HCT116 (cell line): ENCODE results near the gene PIGM. TPM values are rescaled to one million over a fixed set of nuclear protein-coding genes. Genes with fewer than 3 reads are reported as not detected.

Experiments
- ATAC-seq: fragments of 200-7000 bp; cut with Tn5 transposase; 2 replicates; pipeline ENCODE4 v1.9.1; 2020; ENCODE audit warnings: mild to moderate bottlenecking, moderate library complexity
- BruUV-seq: library from RNA; stranded (reverse); fragments of 400-500 nt; replicated peaks from 2 replicates; lab custom pipeline; 2021; lab: Mats Ljungman, UMichigan
- CTCF ChIA-PET: fragments of 300-600 bp; sonication (Branson Sonifier 250); formaldehyde crosslinking; loops from one replicate; lab custom pipeline; 2021; ENCODE audit warnings: antibody characterized with exemption; lab: Charles Lee
- POLR2A ChIA-PET: fragments of 300-600, 350-600 bp; sonication (Branson Sonifier 250); formaldehyde crosslinking; loops from one replicate; lab custom pipeline; 2021; ENCODE audit warnings: antibody characterized with exemption; lab: Charles Lee
- RAD21 ChIA-PET, 2 experiments: fragments of 300-600 bp; sonication (Branson Sonifier 250); formaldehyde crosslinking; loops; one replicate each; lab custom pipeline; 2023; ENCODE audit warnings: low total read pairs in 2 of 2; ENCODE audit not compliant: uncharacterized antibody in 2 of 2, unreplicated experiment in 2 of 2, low non-redundant PET in 1 of 2; lab: Charles Lee
- DNase-seq: peaks from one replicate; pipeline ENCODE4 v3.0.0-alpha.2; 2010; ENCODE audit warnings: low read depth, low spot score
- H2AFZ ChIP-seq: fragments of 200-600 bp; shearing (Covaris generic), sonication (generic); 2 replicates; pipeline ENCODE4 v1.6.1; 2017; ENCODE audit warnings: low read depth, mixed run types, mixed read lengths, antibody characterized with exemption, low read length; ENCODE audit not compliant: poor library complexity, severe bottlenecking
- H3K27ac ChIP-seq: 2 replicates; pipeline ENCODE4 v1.5.1; 2012; ENCODE audit warnings: low read depth, low read length
- H3K27me3 ChIP-seq: fragments of 200-600 bp; sonication (generic); 2 replicates; pipeline ENCODE4 v1.6.1; 2016; ENCODE audit warnings: mixed run types, low read length, mixed read lengths; ENCODE audit not compliant: insufficient read depth
- H3K36me3 ChIP-seq, 2 experiments: fragments of 200-500 bp in 1 of 2; fragments of 200-600 bp in 1 of 2; sonication (Bioruptor generic) in 1 of 2; sonication (generic) in 1 of 2; 2 replicates each; pipeline versions ENCODE4 v1.5.1 to v1.6.1; 2014 to 2016; ENCODE audit warnings: low read length in 2 of 2, inconsistent platforms in 1 of 2, mixed read lengths in 1 of 2, mixed run types in 1 of 2; ENCODE audit not compliant: insufficient read depth in 2 of 2, control insufficient read depth in 1 of 2
- H3K4me1 ChIP-seq, 2 experiments: fragments of 200-600 bp in 1 of 2; sonication (generic) in 1 of 2; 2 replicates each; pipeline versions ENCODE4 v1.5.1 to v1.6.1; 2012 to 2017; ENCODE audit warnings: low read length in 2 of 2, inconsistent platforms in 1 of 2, mild to moderate bottlenecking in 1 of 2, mixed read lengths in 1 of 2, mixed run types in 1 of 2, moderate library complexity in 1 of 2; ENCODE audit not compliant: insufficient read depth in 2 of 2, control insufficient read depth in 1 of 2
- H3K4me2 ChIP-seq: fragments of 200-600 bp; sonication (generic); 2 replicates; pipeline ENCODE4 v1.6.1; 2017; ENCODE audit warnings: mixed run types, low read length, mixed read lengths
- H3K4me3 ChIP-seq, 2 experiments: fragments of 200-600 bp in 1 of 2; sonication (generic) in 1 of 2; replicated peaks in 1 of 2; 2 replicates each; pipeline ENCODE4 v1.5.1; 2011 to 2016; ENCODE audit warnings: low read length in 2 of 2, control low read depth in 1 of 2, low read depth in 1 of 2, mild to moderate bottlenecking in 1 of 2, mixed read lengths in 1 of 2, mixed run types in 1 of 2
- H3K79me2 ChIP-seq: fragments of 200-600 bp; sonication (generic); 2 replicates; pipeline ENCODE4 v1.6.1; 2017; ENCODE audit warnings: mild to moderate bottlenecking, mixed run types, low read length, moderate library complexity, mixed read lengths; ENCODE audit not compliant: insufficient read depth
- H3K9ac ChIP-seq: fragments of 200-600 bp; sonication (generic); 2 replicates; pipeline ENCODE4 v1.6.1; 2016; ENCODE audit warnings: low read length, mixed read lengths
- H3K9me2 ChIP-seq: fragments of 200-600 bp; sonication (generic), shearing (Covaris generic); 2 replicates; pipeline ENCODE4 v1.6.1; 2017; ENCODE audit warnings: mixed run types, mild to moderate bottlenecking, moderate library complexity; ENCODE audit not compliant: insufficient read depth
- H3K9me3 ChIP-seq, 2 experiments: fragments of 200-500 bp in 1 of 2; fragments of 200-600 bp in 1 of 2; sonication (Bioruptor generic) in 1 of 2; sonication (generic) in 1 of 2; 2 replicates each; pipeline ENCODE4 v1.6.1; 2014 to 2017; ENCODE audit warnings: low read length in 2 of 2, mixed read lengths in 2 of 2, inconsistent platforms in 1 of 2, low read depth in 1 of 2, mild to moderate bottlenecking in 1 of 2, mixed run types in 1 of 2, moderate library complexity in 1 of 2; ENCODE audit not compliant: control insufficient read depth in 1 of 2, insufficient read depth in 1 of 2
- H4K20me1 ChIP-seq: fragments of 200-600 bp; sonication (generic), shearing (Covaris generic); 2 replicates; pipeline ENCODE4 v1.6.1; 2017; ENCODE audit warnings: mixed run types, mild to moderate bottlenecking, moderate library complexity; ENCODE audit not compliant: insufficient read depth
- ATF3 ChIP-seq: IDR thresholded peaks from 2 replicates; pipeline ENCODE4 v1.6.1; 2012
- CEBPB ChIP-seq: IDR thresholded peaks from 2 replicates; pipeline ENCODE4 v1.6.1; 2012; ENCODE audit warnings: low read depth
- CTCF ChIP-seq, 3 experiments: fragments of 200-600 bp in 1 of 3; sonication (generic) in 1 of 3; IDR thresholded peaks in 2 of 3; conservative IDR thresholded peaks in 1 of 3; 2 replicates each; pipeline ENCODE4 v1.5.1; 2012 to 2017; ENCODE audit warnings: low read depth in 2 of 3, low read length in 2 of 3, antibody characterized with exemption in 1 of 3, borderline replicate concordance in 1 of 3, control low read depth in 1 of 3, mild to moderate bottlenecking in 1 of 3, mixed read lengths in 1 of 3, mixed run types in 1 of 3, moderate library complexity in 1 of 3; ENCODE audit not compliant: insufficient read depth in 1 of 3
- EGR1 ChIP-seq: IDR thresholded peaks from 2 replicates; pipeline ENCODE4 v1.6.1; 2012; ENCODE audit warnings: low read depth
- ELF1 ChIP-seq: IDR thresholded peaks from 2 replicates; pipeline ENCODE4 v1.6.1; 2012; ENCODE audit warnings: low read depth, borderline replicate concordance
- EZH2 ChIP-seq: fragments of 200-600 bp; sonication (generic); IDR thresholded peaks from 2 replicates; pipeline ENCODE4 v1.6.1; 2017; ENCODE audit warnings: antibody characterized with exemption, mixed run types
- EZH2phosphoT487 ChIP-seq: fragments of 200-600 bp; IDR thresholded peaks from 2 replicates; pipeline ENCODE4 v1.6.1; 2018; ENCODE audit warnings: antibody characterized with exemption, borderline replicate concordance
- JUND ChIP-seq: IDR thresholded peaks from 2 replicates; pipeline ENCODE4 v1.6.1; 2012
- MAX ChIP-seq: IDR thresholded peaks from 2 replicates; pipeline ENCODE4 v1.6.1; 2012
- POLR2A ChIP-seq: IDR thresholded peaks from 2 replicates; pipeline ENCODE4 v1.7.0; 2011; ENCODE audit warnings: borderline replicate concordance; ENCODE audit not compliant: insufficient read depth, insufficient read length; ENCODE audit errors: extremely low read depth
- POLR2AphosphoS5 ChIP-seq: IDR thresholded peaks from 2 replicates; pipeline ENCODE4 v1.6.1; 2011; ENCODE audit warnings: mild to moderate bottlenecking, low read depth, low read length, moderate library complexity
- RAD21 ChIP-seq: IDR thresholded peaks from 2 replicates; pipeline ENCODE4 v1.6.1; 2012; ENCODE audit warnings: low read depth, mild to moderate bottlenecking
- SIN3A ChIP-seq: IDR thresholded peaks from 2 replicates; pipeline ENCODE4 v1.6.1; 2012; ENCODE audit warnings: low read depth
- SP1 ChIP-seq: IDR thresholded peaks from 2 replicates; pipeline ENCODE4 v1.6.1; 2012; ENCODE audit warnings: low read depth
- TCF7L2 ChIP-seq: IDR thresholded peaks from 2 replicates; pipeline ENCODE4 v1.7.0; 2011; ENCODE audit warnings: borderline replicate concordance, inconsistent platforms; ENCODE audit not compliant: insufficient read depth, insufficient read length; ENCODE audit errors: extremely low read depth
- YY1 ChIP-seq: IDR thresholded peaks from 2 replicates; pipeline ENCODE4 v1.6.1; 2011; ENCODE audit warnings: low read length, low read depth, moderate library complexity, mild to moderate bottlenecking; ENCODE audit not compliant: insufficient replicate concordance; ENCODE audit errors: extremely low read depth
- ZBTB33 ChIP-seq: IDR thresholded peaks from 2 replicates; pipeline ENCODE4 v1.6.1; 2011; ENCODE audit warnings: mild to moderate bottlenecking, low read length, moderate library complexity; ENCODE audit not compliant: insufficient replicate concordance; ENCODE audit errors: extremely low read depth
- ZFX ChIP-seq: fragments of 450-650 bp; IDR thresholded peaks from 2 replicates; pipeline ENCODE4 v1.6.1; 2017
- intact Hi-C: fragments of 100-400 bp; cut with micrococcal nuclease; formaldehyde crosslinking; loops from 2 replicates; pipeline ENCODE4 v1.10.0; 2022
- total RNA-seq: library from RNA; stranded (reverse); gene quantifications from one replicate; pipeline ENCODE4 v1.2.1, GENCODE V29; 2021; ENCODE audit not compliant: unreplicated experiment

Gene PIGM
- total RNA-seq, 1 experiment from 2014 or later = 4.1 TPM

GRCh38 chr1:159979257-159979656, 52.5 kb downstream of the PIGM start:
- H3K9ac ChIP-seq = no peak overlapping the region
- DNase-seq = no peak
- H3K27ac ChIP-seq = no peak overlapping the region
- H3K36me3 ChIP-seq = no peaks in the 10 kb centered on the region
- H3K9me3 ChIP-seq = no peaks in the 10 kb centered on the region
- POLR2A ChIA-PET = no interaction called here
- TF ChIP-seq ATF3 (no peak), YY1 (no peak), SP1 (no peak), EZH2phosphoT487 (no peak), POLR2AphosphoS5 (no peak), EGR1 (no peak), ZBTB33 (no peak), ZFX (no peak)
- TF ChIP-seq, all 23 proteins: peak for 0
- Histone ChIP-seq H4K20me1 (no peaks in the 10 kb centered on the region), H3K4me2 (no peak overlapping the region), H3K4me3 (no peak overlapping the region), H3K79me2 (no peaks in the 10 kb centered on the region), H3K27me3 (peaks cover 54% of the 10 kb centered on the region), H3K4me1 (no peaks in the 10 kb centered on the region), H2AFZ (no peak overlapping the region), H3K9me2 (no peaks in the 10 kb centered on the region)
- ATAC-seq = no peak
- ChIA-PET RAD21 (no interaction called here), CTCF (no interaction called here)
- intact Hi-C loops = no loop called here
- BruUV-seq = no TSS peak

GRCh38 chr1:159978107-159978398, 53.7 kb downstream of the PIGM start:
- no peaks in the 10 kb centered on the region for H3K4me1 ChIP-seq
- H3K36me3 ChIP-seq = no peaks in the 10 kb centered on the region
- ATAC-seq = no peak
- no peak overlapping the region for H2AFZ ChIP-seq
- no peaks in the 10 kb centered on the region for H3K9me3 ChIP-seq
- no peak for TF ChIP-seq POLR2A
- no peak for TF ChIP-seq JUND
- no peak for TF ChIP-seq EGR1
- no peak for TF ChIP-seq CEBPB
- no peak for TF ChIP-seq EZH2phosphoT487
- TF ChIP-seq POLR2AphosphoS5 = no peak
- no peak for TF ChIP-seq CTCF (IDR thresholded peaks at IDR 0.05 in 2 of 3, conservative IDR thresholded peaks at IDR 0.05 in 1 of 3; ENCODE audit: borderline replicate concordance in 1 of 3, insufficient read depth in 1 of 3, low read depth in 2 of 3, low read length in 2 of 3)
- no peak for TF ChIP-seq EZH2
- no peak for TF ChIP-seq SIN3A
- no peak for TF ChIP-seq ELF1
- no peak for TF ChIP-seq TCF7L2
- no peak for TF ChIP-seq MAX
- no peak for TF ChIP-seq RAD21
- TF ChIP-seq, all 23 proteins: peak for 0
- intact Hi-C loops = no loop called here
- H3K79me2 ChIP-seq = no peaks in the 10 kb centered on the region
- H3K9ac ChIP-seq = no peak overlapping the region
- ChIA-PET POLR2A (no interaction called here), CTCF (no interaction called here), RAD21 (no interaction called here)
- no TSS peak for BruUV-seq
- no peak overlapping the region for H3K27ac ChIP-seq
- no peak for DNase-seq
- no peaks in the 10 kb centered on the region for H3K9me2 ChIP-seq
- no peak overlapping the region for H3K4me2 ChIP-seq
- H4K20me1 ChIP-seq = no peaks in the 10 kb centered on the region
- peaks cover 47% of the 10 kb centered on the region for H3K27me3 ChIP-seq
- H3K4me3 ChIP-seq = no peak overlapping the region
